Measurements from ENCODE around the gene PLN.

Gene PLN

GRCh38 chr6:118537574-118537973 lies 10.5 kb upstream of the PLN start:
- DNase-seq (ENCODE audit: low read depth), result no peak

- no peak for DNase-seq (ENCODE audit: low read depth)
These were observed 5.7 kb upstream of the PLN start for GRCh38 chr6:118542184-118542952.

GRCh38 chr6:118544105-118544504 lies 4.0 kb upstream of the PLN start:
- no peak for DNase-seq (ENCODE audit: low read depth)

GRCh38 chr6:118546164-118546879 lies 1.8 kb upstream of the PLN start:
- no peak for DNase-seq (ENCODE audit: low read depth)

GRCh38 chr6:118546880-118547218 lies 1.2 kb upstream of the PLN start:
- DNase-seq (ENCODE audit: low read depth), result no peak

GRCh38 chr6:118548613-118549012 lies 517 bp downstream of the PLN start:
- no peak for DNase-seq (ENCODE audit: low read depth)

- DNase-seq (ENCODE audit: low read depth), result no peak
These were observed 3.3 kb downstream of the PLN start for GRCh38 chr6:118551063-118552053.

GRCh38 chr6:118553132-118553531 lies 5.0 kb downstream of the PLN start:
- DNase-seq (ENCODE audit: low read depth), result no peak

- no peak for DNase-seq (ENCODE audit: low read depth)
These were observed 6.6 kb downstream of the PLN start for GRCh38 chr6:118554698-118555097.

- peak; percentile 14 for DNase-seq (ENCODE audit: low read depth)
These were observed 10.5 kb downstream of the PLN start for GRCh38 chr6:118558464-118559217.

GRCh38 chr6:118559659-118560058 lies 11.6 kb downstream of the PLN start:
- DNase-seq (ENCODE audit: low read depth), result no peak

GRCh38 chr6:118562248-118562647 lies 14.2 kb downstream of the PLN start:
- no peak for DNase-seq (ENCODE audit: low read depth)

- no peak for DNase-seq (ENCODE audit: low read depth)
These were observed 14.9 kb downstream of the PLN start for GRCh38 chr6:118562959-118563358.

- no peak for DNase-seq (ENCODE audit: low read depth)
These were observed 17.3 kb downstream of the PLN start for GRCh38 chr6:118565311-118565960.

- DNase-seq (ENCODE audit: low read depth), result no peak
These were observed 19.9 kb downstream of the PLN start for GRCh38 chr6:118567974-118568373.

GRCh38 chr6:118569498-118569897 lies 21.4 kb downstream of the PLN start:
- DNase-seq (ENCODE audit: low read depth), result no peak

GRCh38 chr6:118571121-118571520 lies 23.0 kb downstream of the PLN start:
- DNase-seq (ENCODE audit: low read depth), result no peak

GRCh38 chr6:118574051-118574865 lies 26.2 kb downstream of the PLN start:
- DNase-seq (ENCODE audit: low read depth), result no peak

GRCh38 chr6:118577972-118578371 lies 29.9 kb downstream of the PLN start:
- no peak for DNase-seq (ENCODE audit: low read depth)

- DNase-seq (ENCODE audit: low read depth), result no peak
These were observed 30.5 kb downstream of the PLN start for GRCh38 chr6:118578617-118579016.

All from T-helper 22 cell (primary cell).